ENCODE measurements around the gene ITGA11. TPM values are rescaled to one million over a fixed set of nuclear protein-coding genes. Genes with fewer than 3 reads are reported as not detected.

Gene ITGA11
- total RNA-seq, 1 experiment from 2014 or later: 0.12 TPM

- DNase-seq (ENCODE audit: extremely low read depth, low read depth): no peak
Measured at GRCh38 chr15:68301301-68301700, 130.7 kb downstream of the ITGA11 start.

DNA sequence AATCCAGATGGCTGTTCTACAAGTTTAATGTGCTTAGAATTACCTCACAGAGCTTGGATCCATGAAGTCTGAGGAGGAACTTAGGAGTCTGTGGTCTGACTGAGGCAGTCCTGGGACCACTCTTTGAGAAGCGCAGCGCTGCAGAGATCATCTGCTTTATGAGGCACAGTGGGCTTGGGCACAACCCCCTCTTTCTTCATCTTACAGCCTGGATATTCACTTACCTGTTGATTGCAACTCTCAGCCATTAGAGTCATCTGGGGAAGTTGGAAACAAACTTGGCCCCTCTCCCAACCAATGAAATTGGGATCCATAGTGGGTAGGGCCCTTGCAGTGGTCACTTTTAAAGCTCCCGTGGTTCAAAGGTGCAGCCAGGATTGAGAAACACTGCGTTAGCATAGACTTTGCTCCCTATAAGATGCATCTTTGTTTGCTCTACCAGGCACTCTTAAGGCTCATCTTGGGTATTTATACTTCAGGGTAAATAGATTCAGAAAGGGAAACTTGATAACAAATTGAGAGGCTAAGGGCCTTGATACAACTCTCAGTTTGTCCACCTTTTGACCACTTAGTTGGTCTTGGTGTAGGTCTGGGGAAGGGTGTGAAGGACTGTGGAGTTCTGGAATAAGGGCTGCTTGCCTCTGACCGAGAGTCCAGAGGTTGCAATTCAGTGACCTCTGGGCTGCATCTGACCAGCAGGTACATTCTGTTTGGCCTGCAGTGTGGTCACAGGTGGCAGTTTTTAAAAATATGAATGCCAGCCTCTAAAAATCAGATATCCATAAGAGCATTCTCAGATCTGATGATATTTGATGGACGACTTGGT lies 131.6 kb downstream of the ITGA11 start:
- DNase-seq (ENCODE audit: extremely low read depth, low read depth): no peak

- no peak for DNase-seq (ENCODE audit: extremely low read depth, low read depth)
Measured at GRCh38 chr15:68299436-68299835, 132.5 kb downstream of the ITGA11 start.

- no peak for DNase-seq (ENCODE audit: extremely low read depth, low read depth)
Measured at GRCh38 chr15:68298882-68299381, 133.0 kb downstream of the ITGA11 start.

GRCh38 chr15:68298336-68298735 lies 133.6 kb downstream of the ITGA11 start:
- DNase-seq (ENCODE audit: extremely low read depth, low read depth): no peak

DNA sequence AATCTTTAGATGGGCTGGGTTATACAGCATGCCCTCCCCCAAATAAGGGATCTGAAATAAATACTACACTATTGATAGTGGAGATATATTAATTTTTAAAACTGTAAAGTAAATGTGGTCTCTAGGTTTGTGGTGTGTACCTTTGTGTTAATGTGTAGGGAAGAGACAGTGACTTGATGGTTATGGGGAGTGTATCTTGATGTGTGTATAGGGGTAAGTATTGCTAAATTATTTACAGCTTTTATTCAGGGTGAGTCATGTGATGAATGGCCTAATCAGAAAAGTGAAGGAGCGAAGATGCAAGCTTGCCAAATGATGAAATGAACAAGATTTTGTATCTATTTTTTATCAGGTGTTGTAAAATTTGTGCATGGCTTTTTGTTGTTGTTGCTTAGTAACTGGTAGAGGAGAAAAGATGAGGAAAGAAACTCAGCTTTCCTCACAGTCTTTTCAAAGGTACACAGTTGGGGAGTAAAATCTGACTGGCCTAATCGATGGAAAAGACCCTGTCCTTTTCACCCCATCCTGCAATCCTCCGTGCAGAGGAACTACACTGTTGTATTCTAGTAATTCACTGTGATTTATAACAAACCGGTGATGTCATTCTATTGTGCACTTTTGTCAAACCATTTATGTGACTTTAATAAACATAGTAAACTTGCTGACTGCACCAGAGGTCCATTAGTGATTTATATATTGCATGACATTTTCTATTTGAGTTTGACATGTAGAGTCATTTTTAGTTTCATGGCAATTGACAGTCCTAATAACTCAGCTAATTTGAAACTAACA lies 136.8 kb downstream of the ITGA11 start:
- DNase-seq (ENCODE audit: extremely low read depth, low read depth): no peak

DNA sequence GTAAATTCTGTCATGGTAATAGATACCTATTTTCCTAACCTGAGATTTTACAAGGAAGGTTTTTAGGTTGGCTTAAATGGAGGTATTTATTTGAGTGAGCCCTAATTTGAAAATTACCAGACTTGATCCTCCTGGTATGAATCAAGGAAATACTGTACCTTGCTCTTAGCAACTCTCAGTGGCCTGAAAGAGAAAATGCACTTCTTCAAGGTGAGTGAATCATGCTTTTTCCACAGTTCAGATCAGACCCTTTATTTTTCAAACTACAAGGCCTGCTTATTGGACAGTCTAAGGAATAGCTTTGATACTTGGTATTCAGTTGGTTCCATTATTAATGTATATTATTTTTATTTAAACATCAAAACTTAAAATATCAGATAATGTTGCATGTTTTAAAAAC lies 139.0 kb downstream of the ITGA11 start:
- no peak for DNase-seq (ENCODE audit: extremely low read depth, low read depth)

DNA sequence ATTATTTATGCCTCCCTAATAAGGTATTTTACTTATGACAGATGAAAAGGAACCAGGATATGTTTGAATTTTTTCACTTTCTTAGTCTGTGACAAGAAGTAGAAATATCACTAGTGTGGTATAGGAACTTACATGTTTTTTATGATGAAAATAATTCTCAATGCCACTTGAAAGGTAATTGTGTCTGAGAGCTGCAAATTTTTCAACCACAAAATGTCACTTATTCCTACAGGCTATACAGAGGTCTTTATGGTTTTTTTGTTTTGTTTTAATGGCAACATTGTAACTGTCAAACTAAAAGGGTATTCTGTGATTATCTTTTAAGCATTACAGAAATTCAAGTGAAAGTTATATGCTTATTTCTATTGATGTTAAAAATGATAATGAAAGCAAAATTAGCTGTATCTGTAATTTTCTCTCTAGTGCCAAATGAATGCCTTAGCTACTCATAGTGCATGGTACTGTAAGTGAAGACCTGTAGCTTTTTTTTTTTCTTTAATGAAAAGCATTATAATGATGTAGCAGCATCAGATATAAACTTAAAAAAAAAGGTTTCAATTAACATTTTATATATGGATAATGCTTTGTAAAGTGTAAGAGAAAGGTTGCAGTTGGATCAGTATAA lies 139.7 kb downstream of the ITGA11 start:
- DNase-seq (ENCODE audit: extremely low read depth, low read depth): no peak

DNA sequence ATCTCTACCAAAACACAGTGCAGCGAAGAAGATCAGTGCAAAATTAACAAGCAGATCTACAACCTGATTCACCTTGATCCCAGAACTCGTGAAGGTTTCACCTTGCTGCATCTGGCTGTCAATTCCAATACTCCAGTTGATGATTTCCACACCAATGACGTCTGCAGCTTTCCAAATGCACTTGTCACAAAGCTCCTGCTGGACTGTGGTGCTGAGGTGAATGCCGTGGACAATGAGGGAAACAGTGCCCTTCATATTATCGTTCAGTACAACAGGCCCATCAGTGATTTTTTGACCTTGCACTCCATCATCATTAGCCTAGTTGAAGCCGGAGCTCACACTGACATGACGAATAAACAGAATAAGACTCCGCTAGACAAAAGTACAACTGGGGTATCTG lies 141.2 kb downstream of the ITGA11 start:
- DNase-seq (ENCODE audit: extremely low read depth, low read depth): no peak

GRCh38 chr15:68289621-68290352 lies 142.2 kb downstream of the ITGA11 start:
- DNase-seq (ENCODE audit: extremely low read depth, low read depth): no peak

GRCh38 chr15:68289057-68289456 lies 142.9 kb downstream of the ITGA11 start:
- DNase-seq (ENCODE audit: extremely low read depth, low read depth): no peak

DNA sequence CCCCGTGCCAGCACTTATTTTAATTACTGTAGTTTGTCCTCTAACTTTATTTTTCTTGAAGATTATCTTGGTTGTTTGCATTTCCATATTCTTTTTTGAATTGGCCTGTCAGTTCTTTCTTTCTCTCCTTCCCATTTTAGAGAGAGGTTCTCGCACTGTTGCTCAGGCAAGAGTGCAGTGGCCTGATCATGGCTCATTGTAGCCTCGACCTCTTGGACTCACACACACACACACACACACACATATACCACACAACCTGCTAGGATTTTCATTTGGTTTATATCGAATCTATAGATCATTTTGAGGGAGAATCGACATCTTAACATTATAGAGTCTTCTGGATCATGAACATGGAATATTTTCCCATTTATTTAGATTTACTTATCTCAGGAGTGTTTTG lies 145.7 kb downstream of the ITGA11 start:
- DNase-seq (ENCODE audit: extremely low read depth, low read depth): no peak

DNA sequence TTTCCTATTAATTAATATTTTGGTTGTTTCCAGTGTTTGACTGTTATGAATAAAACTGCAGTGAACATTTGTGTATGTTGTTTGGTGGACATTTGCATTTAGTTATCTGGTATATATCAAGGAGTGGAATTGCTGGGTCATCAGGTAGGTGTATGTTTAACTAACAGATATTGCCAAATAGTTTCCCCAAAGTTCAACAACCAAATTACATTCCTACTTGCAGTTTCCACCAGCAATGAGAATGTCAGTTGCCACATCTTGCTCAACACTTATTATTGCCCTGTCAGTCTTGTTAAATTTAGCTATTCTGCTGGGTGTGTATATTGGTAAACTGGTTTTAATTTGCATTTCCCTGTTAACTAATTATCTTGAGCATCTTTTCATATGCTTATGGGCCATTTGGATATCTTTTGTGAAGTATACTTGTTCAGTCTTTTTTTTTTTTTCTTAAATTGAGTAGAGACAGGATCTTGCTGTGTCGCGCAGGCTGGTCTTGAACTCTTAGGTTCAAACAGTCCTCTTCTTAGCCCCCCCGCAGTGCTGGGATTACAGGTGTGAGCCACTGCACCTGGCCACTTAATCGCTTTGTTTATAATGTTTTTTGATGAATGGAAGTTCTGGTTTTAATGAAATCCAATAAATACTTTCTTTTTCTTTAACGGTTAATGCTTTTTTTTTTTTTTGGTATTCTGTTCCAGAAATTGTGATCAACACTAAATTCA lies 146.5 kb downstream of the ITGA11 start:
- DNase-seq (ENCODE audit: extremely low read depth, low read depth): no peak

DNA sequence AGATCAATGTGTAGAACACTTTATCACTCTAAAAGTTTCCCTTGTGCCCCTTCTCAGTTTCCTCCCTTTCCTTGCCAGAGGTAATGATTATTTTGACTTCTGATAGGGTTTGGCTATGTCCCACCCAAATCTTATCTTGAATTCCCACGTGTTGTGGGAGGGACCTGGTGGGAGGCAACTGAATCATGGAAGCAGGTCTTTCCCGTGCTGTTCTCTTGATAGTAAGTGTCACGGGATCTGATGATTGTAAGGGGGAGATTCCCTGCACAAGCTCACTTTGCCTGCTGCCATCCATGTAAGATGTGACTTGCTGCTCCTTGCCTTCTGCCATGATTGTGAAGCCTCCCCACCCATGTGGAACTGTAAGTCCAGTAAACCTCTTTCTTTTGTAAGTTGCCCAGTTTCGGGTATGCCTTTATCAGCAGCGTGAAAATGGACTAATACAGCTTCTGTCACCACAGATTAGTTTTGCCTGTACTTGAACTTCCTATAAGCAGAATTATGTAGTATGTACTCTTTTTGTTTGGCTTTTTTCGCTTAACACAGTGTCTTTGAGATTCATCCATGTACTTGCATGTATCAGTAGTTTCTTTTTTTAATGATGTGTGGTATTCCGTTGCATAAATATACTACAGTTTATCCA lies 147.2 kb downstream of the ITGA11 start:
- no peak for DNase-seq (ENCODE audit: extremely low read depth, low read depth)

DNA sequence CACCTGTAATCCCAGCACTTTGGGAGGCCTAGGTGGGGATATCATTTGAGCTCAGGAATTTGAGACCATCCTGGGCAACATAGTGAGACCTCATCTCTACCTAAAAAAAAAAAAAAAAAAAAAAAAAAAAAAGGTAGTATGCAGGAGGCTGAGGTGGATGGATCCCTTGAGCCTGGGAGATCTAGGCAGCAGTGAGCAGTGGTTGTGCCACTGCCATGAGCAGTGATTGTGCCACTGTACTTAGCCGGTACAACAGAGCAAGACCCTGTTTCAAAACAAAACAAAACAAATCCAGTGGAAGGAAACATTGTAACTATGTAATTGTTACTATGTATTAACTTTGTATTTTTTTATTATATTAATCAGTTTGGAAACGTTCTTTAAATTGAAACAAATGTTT lies 148.6 kb downstream of the ITGA11 start:
- no peak for DNase-seq (ENCODE audit: extremely low read depth, low read depth)

DNA sequence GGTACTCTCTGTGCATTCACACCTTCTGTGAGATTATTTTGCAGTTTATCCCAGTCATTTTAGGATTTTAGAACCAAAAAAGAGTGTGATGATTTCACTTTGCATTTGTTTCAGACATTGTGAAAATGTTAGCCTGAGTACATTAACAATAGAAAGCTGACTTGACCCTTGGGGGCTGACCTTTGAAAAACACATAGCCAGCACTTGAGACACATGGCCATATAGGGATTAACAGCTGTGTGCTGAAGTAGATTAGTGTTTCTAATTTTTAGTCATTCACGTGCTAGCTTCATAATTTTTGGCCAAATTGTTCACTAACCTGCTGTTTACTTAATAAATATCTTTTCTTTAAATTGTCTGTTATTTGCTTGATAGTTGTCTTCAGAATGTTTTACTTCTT lies 151.0 kb downstream of the ITGA11 start:
- no peak for DNase-seq (ENCODE audit: extremely low read depth, low read depth)

- no peak for DNase-seq (ENCODE audit: extremely low read depth, low read depth)
Measured at GRCh38 chr15:68279779-68280753, 151.9 kb downstream of the ITGA11 start.
